ENCODE results near the gene SLC44A5. TPM values are rescaled to one million over a fixed set of nuclear protein-coding genes. Genes with fewer than 3 reads are reported as not detected.

Gene SLC44A5
- total and polyA plus RNA-seq, 4 donors = 0.13 to 1.1 (median 0.22) TPM

DNA sequence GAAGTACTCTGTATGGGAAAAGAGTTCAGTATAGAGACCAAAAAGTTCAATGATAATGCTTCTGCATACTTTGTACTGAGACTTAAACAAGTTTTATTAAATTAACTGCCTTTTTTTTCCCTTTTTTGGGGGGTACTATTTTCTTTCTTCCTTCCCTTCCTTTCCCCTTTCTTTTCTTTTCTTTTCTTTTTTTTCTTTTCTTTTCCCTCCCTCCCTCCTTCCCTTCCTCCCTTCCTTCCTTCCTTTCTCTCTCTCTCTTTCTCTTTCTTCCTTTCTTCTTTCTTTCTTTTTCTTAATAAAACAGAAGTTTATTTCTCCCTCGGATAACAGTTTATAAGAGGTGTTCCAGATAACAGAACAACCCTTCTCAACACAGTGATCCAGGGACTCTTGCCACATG, 399.3 kb downstream of the SLC44A5 start:
- no peak for TF ChIP-seq REST (IDR thresholded peaks at IDR 0.05)
- TF ChIP-seq, protein P1, sequence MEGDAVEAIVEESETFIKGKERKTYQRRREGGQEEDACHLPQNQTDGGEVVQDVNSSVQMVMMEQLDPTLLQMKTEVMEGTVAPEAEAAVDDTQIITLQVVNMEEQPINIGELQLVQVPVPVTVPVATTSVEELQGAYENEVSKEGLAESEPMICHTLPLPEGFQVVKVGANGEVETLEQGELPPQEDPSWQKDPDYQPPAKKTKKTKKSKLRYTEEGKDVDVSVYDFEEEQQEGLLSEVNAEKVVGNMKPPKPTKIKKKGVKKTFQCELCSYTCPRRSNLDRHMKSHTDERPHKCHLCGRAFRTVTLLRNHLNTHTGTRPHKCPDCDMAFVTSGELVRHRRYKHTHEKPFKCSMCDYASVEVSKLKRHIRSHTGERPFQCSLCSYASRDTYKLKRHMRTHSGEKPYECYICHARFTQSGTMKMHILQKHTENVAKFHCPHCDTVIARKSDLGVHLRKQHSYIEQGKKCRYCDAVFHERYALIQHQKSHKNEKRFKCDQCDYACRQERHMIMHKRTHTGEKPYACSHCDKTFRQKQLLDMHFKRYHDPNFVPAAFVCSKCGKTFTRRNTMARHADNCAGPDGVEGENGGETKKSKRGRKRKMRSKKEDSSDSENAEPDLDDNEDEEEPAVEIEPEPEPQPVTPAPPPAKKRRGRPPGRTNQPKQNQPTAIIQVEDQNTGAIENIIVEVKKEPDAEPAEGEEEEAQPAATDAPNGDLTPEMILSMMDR (IDR thresholded peaks at IDR 0.05; ENCODE audit: low read depth, low read length, missing input control) = no peak
- Histone ChIP-seq H3K36me3 (ENCODE audit: control insufficient read depth in 4 of 4, insufficient read depth in 3 of 4, low read depth in 1 of 4, low read length in 3 of 4) (no peaks in the 10 kb centered on the region), H3K9me3 (ENCODE audit: control insufficient read depth in 4 of 4, low read length in 3 of 4) (no peaks in the 10 kb centered on the region), H3K9ac (ENCODE audit: low read depth in 1 of 2, low read length in 2 of 2) (no peak overlapping the region), H3K27ac (ENCODE audit: low read depth in 1 of 2, low read length in 2 of 2) (no peak overlapping the region), H3K4me1 (ENCODE audit: control insufficient read depth in 4 of 4, insufficient read depth in 4 of 4, low read length in 3 of 4) (no peaks in the 10 kb centered on the region), H3K27me3 (ENCODE audit: control insufficient read depth in 4 of 4, insufficient read depth in 4 of 4, low read length in 3 of 4) (no peaks in the 10 kb centered on the region), H3K4me3 (ENCODE audit: low read depth in 1 of 3, low read length in 3 of 3) (no peak overlapping the region)
- DNase-seq (ENCODE audit: low spot score) = no peak
- 60% methylated on average over 1 of the region's 1 CpG for WGBS

DNA sequence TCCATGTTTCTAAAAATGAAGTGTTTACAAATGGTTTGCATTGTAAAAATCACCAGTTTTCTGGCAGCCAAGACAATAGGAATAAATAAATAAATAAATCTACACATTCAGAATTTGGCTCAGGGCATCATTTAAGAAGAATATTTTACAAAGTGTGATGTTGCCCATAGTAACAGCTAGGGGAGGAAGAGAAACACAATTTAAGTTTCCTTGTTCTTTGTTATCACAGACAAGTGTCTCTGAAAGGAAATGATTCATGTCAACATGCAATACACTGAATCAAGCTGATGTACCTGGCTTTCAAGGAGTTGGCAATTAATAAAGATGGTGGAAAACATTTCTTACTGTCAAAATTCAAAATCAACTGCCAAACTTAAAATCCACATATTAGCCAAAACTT, 402.1 kb downstream of the SLC44A5 start:
- Histone ChIP-seq H3K36me3 (ENCODE audit: control insufficient read depth in 4 of 4, insufficient read depth in 3 of 4, low read depth in 1 of 4, low read length in 3 of 4) (no peaks in the 10 kb centered on the region), H3K4me3 (ENCODE audit: low read depth in 1 of 3, low read length in 3 of 3) (no peak overlapping the region), H3K9ac (ENCODE audit: low read depth in 1 of 2, low read length in 2 of 2) (no peak overlapping the region), H3K4me1 (ENCODE audit: control insufficient read depth in 4 of 4, insufficient read depth in 4 of 4, low read length in 3 of 4) (no peaks in the 10 kb centered on the region), H3K9me3 (ENCODE audit: control insufficient read depth in 4 of 4, low read length in 3 of 4) (no peaks in the 10 kb centered on the region), H3K27me3 (ENCODE audit: control insufficient read depth in 4 of 4, insufficient read depth in 4 of 4, low read length in 3 of 4) (peaks cover 0 to 6% (median 0%) of the 10 kb centered on the region in 4 donors), H3K27ac (ENCODE audit: low read depth in 1 of 2, low read length in 2 of 2) (no peak overlapping the region)
- DNase-seq (ENCODE audit: low spot score) = no peak
- TF ChIP-seq GABPA (IDR thresholded peaks at IDR 0.05 in 1 of 2, conservative IDR thresholded peaks at IDR 0.05 in 1 of 2) (no peak), JUND (IDR thresholded peaks at IDR 0.05) (no peak), FOXA1 (IDR thresholded peaks at IDR 0.05) (no peak), YY1 (IDR thresholded peaks at IDR 0.05) (no peak), ZBTB33 (IDR thresholded peaks at IDR 0.05) (no peak), HNF4A (conservative IDR thresholded peaks at IDR 0.05) (no peak), RAD21 (IDR thresholded peaks at IDR 0.05) (no peak), NR2F2 (IDR thresholded peaks at IDR 0.05) (no peak), ATF3 (IDR thresholded peaks at IDR 0.05) (no peak), TAF1 (conservative IDR thresholded peaks at IDR 0.05) (no peak), SP1 (IDR thresholded peaks at IDR 0.05) (no peak), HNF4G (IDR thresholded peaks at IDR 0.05) (no peak), REST (IDR thresholded peaks at IDR 0.05) (no peak), EGR1 (IDR thresholded peaks at IDR 0.05; ENCODE audit: low read depth in 2 of 2) (no peak), MAX (IDR thresholded peaks at IDR 0.05) (no peak), RXRA (IDR thresholded peaks at IDR 0.05) (no peak), FOXA2 (IDR thresholded peaks at IDR 0.05) (no peak)
- TF ChIP-seq, protein P1 (IDR thresholded peaks at IDR 0.05; ENCODE audit: low read depth, low read length, missing input control) = no peak
